Memory B cell (primary cell): ENCODE data around the gene ABCC4.

Source experiments
- ATAC-seq: fragments of 150-1000 bp; cut with Tn5 transposase; 2 replicates; pipeline ENCODE4 v1.10.0; 2021; ENCODE audit warnings: low read depth, mild to moderate bottlenecking, moderate library complexity
- DNase-seq, 2 donors: peaks; one replicate each; pipeline ENCODE4 v3.0.0; 2022; ENCODE audit warnings: low spot score in 2 of 2
- H3K27ac Mint-ChIP-seq: one replicate; pipeline ENCODE4 v1.8.0; 2022; ENCODE audit warnings: mild to moderate bottlenecking, moderate library complexity, mixed read lengths
- H3K27me3 Mint-ChIP-seq: one replicate; pipeline ENCODE4 v1.8.0; 2022; ENCODE audit warnings: mixed read lengths
- H3K36me3 Mint-ChIP-seq: one replicate; pipeline ENCODE4 v1.8.0; 2022; ENCODE audit warnings: mild to moderate bottlenecking, mixed read lengths
- H3K4me1 Mint-ChIP-seq: one replicate; pipeline ENCODE4 v1.8.0; 2022; ENCODE audit warnings: mixed read lengths
- H3K4me3 Mint-ChIP-seq: one replicate; pipeline ENCODE4 v1.8.0; 2022; ENCODE audit warnings: mild to moderate bottlenecking, moderate library complexity, mixed read lengths
- H3K9me3 Mint-ChIP-seq: one replicate; pipeline ENCODE4 v1.8.0; 2022; ENCODE audit warnings: mixed read lengths

Gene ABCC4

DNA sequence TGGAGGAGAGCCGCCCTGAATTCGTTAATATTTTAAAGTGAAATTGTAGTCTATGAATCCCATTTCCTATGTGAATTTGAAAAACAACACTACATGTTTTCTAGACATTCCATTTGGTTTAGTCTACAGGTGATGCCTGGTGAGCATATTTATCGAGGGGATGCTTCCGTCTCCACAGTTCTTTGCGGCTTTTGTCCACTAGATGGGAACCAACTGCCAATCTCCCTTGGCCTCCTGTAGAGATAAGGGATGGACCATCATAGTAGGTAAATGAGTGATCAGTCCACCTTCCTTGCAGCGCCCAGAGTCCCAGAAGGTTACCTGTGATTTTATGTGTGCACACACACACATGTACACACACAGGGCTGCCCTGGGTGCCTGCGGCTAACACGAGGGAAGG lies 299.1 kb downstream of the ABCC4 start:
- no peak overlapping the region for H3K27ac Mint-ChIP-seq
- DNase-seq, result no peak
- ATAC-seq, result no peak
- H3K4me1 Mint-ChIP-seq, result no peaks in the 10 kb centered on the region
- H3K4me3 Mint-ChIP-seq, result no peak overlapping the region
- H3K27me3 Mint-ChIP-seq, result peaks cover 16% of the 10 kb centered on the region
- no peaks in the 10 kb centered on the region for H3K9me3 Mint-ChIP-seq
- no peaks in the 10 kb centered on the region for H3K36me3 Mint-ChIP-seq

DNA sequence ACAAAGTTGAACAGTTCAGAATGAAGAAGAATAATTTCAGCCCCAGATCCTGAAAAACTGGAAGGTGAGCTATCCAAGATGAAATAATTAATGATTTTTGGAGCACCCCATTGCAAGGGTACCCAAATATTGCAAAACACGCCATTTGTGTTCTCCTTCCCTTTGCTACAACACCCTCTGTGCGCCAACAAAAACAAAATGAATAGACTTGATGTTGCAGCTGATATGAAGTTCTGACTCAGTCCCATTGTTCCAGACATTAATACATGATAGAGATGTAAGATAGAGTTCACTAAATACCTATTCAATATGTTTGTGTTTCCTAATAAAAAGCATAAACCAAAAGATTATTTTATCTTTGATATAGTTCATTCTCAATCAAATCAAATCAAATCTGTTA lies 301.4 kb downstream of the ABCC4 start:
- Mint-ChIP-seq H3K4me1 (no peaks in the 10 kb centered on the region), H3K9me3 (peaks cover 2% of the 10 kb centered on the region), H3K4me3 (no peak overlapping the region), H3K27me3 (peaks cover 18% of the 10 kb centered on the region), H3K36me3 (no peaks in the 10 kb centered on the region), H3K27ac (no peak overlapping the region)
- DNase-seq (no peak), ATAC-seq (no peak)

DNA sequence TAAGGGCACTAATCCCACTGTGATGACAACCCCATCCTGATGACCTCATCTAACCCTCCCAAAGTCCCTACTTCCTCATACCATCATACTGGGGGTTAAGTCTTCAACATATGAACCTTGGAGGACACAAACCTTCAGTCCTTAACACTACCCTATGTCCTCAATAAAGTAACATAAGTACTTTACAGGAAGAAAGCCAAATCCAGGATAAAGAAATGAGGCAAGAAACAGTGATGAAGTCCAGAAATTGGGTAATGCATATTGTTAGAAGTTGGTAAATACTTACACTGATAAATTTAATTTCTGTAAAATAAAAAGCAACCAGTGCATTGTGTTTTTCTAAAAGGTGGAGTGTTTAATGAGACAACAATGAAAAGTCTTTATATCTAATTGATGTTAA lies 304.1 kb downstream of the ABCC4 start:
- H3K27ac Mint-ChIP-seq, result no peak overlapping the region
- no peak for ATAC-seq
- no peaks in the 10 kb centered on the region for H3K4me1 Mint-ChIP-seq
- H3K36me3 Mint-ChIP-seq, result no peaks in the 10 kb centered on the region
- H3K9me3 Mint-ChIP-seq, result peaks cover 2% of the 10 kb centered on the region
- no peak for DNase-seq
- H3K27me3 Mint-ChIP-seq, result peaks cover 11% of the 10 kb centered on the region
- no peak overlapping the region for H3K4me3 Mint-ChIP-seq

DNA sequence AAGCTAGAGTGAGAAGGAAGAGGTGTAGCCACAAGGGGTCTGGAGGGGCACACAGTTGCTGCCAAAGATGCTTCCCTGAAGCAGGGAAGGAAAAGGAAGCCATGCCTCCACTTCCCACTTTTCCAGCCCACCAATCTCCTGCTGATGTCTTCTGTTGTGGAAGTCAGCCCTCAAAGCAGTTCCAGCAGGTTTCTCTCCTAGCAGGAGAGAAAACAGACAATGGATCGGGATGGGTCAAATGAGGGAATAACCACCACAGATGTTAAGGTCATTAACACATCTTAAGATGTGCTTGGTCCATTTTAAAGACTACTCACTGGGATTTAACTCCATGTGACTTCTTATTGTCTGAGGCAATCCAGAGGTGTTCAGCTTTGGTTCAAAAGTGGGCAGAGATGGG lies 304.8 kb downstream of the ABCC4 start:
- Mint-ChIP-seq H3K36me3 (no peaks in the 10 kb centered on the region), H3K27me3 (peaks cover 8% of the 10 kb centered on the region), H3K9me3 (peaks cover 2% of the 10 kb centered on the region), H3K27ac (no peak overlapping the region), H3K4me3 (no peak overlapping the region), H3K4me1 (no peaks in the 10 kb centered on the region)
- ATAC-seq (no peak), DNase-seq (no peak)

DNA sequence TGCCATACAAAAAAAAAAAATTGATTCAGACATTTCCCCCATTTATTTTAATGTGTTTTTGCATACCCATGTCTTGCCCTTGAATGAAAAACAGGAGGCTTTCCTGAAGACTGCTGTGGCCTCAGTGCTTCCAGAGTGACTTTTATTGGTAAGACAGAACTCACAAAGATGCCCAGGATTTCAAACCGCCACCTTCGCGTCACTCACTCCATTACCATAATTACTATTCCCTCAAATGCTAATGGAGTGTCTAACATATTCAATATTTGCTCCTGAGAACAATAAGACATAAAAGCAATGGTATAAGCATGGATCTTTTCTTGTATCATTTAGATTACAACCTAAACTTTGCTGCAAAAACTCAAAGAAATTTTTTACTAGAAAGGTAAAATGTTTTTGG lies 306.7 kb downstream of the ABCC4 start:
- DNase-seq (no peak), ATAC-seq (no peak)
- Mint-ChIP-seq H3K27me3 (peaks cover 5% of the 10 kb centered on the region), H3K4me3 (no peak overlapping the region), H3K27ac (no peak overlapping the region), H3K9me3 (peaks cover 3% of the 10 kb centered on the region), H3K36me3 (no peaks in the 10 kb centered on the region), H3K4me1 (no peaks in the 10 kb centered on the region)

DNA sequence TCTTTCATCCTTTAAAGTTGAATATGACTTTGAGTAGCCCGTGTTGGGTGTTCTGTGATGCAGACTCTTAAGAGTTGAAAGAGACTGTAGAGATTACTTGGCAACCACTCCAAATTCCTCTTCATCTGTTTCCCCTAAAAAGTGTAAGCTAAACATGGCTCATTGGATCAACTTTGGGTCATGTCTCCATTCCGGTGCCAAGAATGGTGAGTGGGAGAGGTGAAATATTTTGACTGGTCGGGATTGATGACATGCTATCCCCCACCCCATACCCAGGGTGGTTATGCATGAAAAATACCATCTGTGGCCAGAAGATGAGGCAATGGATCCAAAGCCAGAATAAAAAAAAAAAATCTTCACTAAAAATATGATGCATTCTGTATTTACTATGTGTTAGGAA lies 307.6 kb downstream of the ABCC4 start:
- DNase-seq (no peak), ATAC-seq (no peak)
- Mint-ChIP-seq H3K9me3 (peaks cover 3% of the 10 kb centered on the region), H3K27ac (no peak overlapping the region), H3K4me1 (no peaks in the 10 kb centered on the region), H3K36me3 (no peaks in the 10 kb centered on the region), H3K4me3 (no peak overlapping the region), H3K27me3 (peaks cover 5% of the 10 kb centered on the region)

DNA sequence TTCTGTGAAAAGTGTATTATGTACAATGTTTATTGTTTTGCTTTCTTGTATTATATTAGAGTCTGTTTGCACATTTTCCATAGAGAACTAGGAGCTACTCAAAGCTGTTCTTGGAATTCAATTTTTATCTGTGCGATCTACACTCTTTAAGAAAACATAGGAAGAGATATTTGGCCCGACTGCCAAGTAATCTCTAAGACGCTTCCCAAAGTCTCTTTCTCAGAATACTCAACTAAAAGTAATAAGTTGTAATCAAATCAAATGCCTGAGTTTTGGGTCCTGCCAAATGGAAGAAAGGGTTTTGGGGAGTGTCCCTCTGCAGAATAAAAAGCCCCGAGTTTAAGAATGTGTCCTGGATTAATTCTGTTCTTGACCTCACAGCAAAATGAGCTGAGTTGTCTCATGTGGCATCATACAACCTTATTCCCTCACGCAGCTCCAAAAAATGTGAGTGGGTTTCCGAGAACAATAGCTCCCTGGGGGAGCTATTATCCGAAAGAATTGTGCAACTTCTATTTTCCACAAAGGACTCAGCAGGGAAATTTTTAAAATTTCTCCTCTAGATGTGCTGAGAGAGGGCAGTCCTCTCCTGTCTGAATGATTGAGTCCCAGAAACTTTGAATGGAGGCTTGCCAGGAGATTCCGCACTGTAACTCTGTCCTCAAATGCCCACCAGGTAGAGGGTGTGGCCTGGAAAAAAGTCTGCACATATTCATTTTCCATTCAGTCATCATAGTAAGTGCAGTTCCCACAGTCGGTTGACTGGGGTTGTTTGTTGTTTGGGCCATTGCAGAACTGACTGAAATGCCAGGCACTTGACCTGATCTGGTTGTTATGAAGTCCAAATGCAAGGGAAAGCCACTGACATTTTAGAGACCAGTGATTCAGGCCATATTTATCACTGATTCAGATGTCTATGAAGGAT lies 309.0 kb downstream of the ABCC4 start:
- Mint-ChIP-seq H3K27ac (no peak overlapping the region), H3K36me3 (no peaks in the 10 kb centered on the region), H3K4me1 (no peaks in the 10 kb centered on the region), H3K27me3 (peaks cover 8% of the 10 kb centered on the region), H3K4me3 (no peak overlapping the region), H3K9me3 (peaks cover 3% of the 10 kb centered on the region)
- ATAC-seq (no peak), DNase-seq (no peak)

DNA sequence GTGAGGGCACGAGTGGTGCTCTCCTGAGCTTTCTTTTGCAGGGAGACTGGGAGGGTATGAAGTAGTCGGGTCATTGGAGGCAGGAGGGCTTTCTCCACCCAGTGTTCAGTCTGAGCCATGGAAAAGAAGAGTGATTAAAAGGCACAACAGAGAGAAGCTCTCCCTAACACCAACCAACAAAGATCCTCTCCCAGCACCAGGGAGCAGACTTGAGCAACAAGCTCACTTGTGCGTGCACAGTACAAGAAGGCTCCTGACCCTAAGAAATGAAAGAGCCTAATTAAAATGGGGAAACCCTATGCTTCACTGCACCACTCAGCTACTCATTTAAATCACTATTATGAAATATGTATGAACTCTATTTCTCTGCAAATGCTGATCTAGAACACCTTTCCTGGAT lies 312.6 kb downstream of the ABCC4 start:
- Mint-ChIP-seq H3K4me3 (no peak overlapping the region), H3K36me3 (no peaks in the 10 kb centered on the region), H3K4me1 (no peaks in the 10 kb centered on the region), H3K9me3 (peaks cover 1% of the 10 kb centered on the region), H3K27ac (no peak overlapping the region), H3K27me3 (peaks cover 5% of the 10 kb centered on the region)
- ATAC-seq, result no peak
- no peak for DNase-seq

DNA sequence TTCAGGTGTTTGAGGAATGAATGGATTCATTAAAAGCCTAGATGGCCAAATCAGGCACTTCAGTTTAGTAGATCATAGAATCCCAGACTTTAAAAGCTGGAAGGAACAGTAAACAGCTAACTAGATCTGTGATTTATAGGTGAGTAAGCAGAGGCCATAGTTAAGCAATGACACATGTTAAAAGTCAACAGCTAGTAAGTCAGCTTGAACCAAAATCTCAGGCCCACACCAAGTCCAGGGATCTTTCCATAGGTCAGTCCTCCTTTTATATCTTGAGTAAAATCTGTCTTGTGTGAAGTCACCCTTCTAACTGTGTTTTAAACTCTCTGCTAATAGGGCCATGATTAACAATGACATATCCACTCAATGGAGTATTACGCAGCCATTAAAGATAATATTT lies 313.4 kb downstream of the ABCC4 start:
- Mint-ChIP-seq H3K27me3 (peaks cover 5% of the 10 kb centered on the region), H3K4me3 (no peak overlapping the region), H3K4me1 (no peaks in the 10 kb centered on the region), H3K9me3 (peaks cover 1% of the 10 kb centered on the region), H3K36me3 (no peaks in the 10 kb centered on the region), H3K27ac (no peak overlapping the region)
- ATAC-seq (no peak), DNase-seq (no peak)

DNA sequence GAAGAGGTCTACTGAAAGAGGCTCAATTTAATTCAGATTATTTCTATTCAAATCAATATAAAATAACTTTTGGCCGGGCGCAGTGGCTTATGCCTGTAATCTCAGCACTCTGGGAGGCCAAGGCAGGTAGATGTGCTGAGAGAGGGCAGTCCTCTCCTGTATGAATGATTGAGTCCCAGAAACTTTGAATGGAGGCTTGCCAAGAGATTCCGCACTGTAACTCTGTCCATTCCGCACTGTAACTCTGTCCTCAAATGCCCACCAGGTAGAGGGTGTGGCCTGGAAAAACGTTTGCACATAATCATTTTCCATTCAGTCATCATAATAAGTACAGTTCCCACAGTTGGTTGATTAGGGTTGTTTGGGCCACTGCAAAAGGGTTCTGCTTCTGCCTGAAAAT lies 314.2 kb downstream of the ABCC4 start:
- DNase-seq (no peak), ATAC-seq (no peak)
- no peak overlapping the region for H3K4me3 Mint-ChIP-seq
- H3K27me3 Mint-ChIP-seq, result peaks cover 5% of the 10 kb centered on the region
- no peaks in the 10 kb centered on the region for H3K4me1 Mint-ChIP-seq
- H3K36me3 Mint-ChIP-seq, result no peaks in the 10 kb centered on the region
- no peak overlapping the region for H3K27ac Mint-ChIP-seq
- peaks cover 1% of the 10 kb centered on the region for H3K9me3 Mint-ChIP-seq

DNA sequence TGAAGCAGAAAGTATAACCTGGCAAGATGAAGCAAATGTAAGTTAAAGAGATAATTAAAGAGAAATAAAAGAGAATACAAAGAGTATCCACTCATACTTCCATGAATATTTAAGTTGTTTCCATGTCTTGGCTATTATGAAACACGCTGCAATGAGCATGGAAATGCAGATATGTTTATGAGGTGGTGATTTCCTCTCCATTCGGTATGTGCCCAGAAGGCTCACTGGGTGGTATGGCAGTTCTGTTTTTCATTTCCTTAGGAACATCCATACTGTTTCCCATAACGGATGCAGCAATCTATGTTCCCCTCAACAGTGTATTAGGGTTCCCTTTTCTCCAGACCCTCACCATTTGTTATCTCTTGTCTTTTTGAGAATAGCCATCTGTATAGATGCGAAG lies 316.3 kb downstream of the ABCC4 start:
- no peak overlapping the region for H3K27ac Mint-ChIP-seq
- H3K27me3 Mint-ChIP-seq, result peaks cover 3% of the 10 kb centered on the region
- ATAC-seq (no peak), DNase-seq (no peak)
- H3K4me1 Mint-ChIP-seq, result no peaks in the 10 kb centered on the region
- H3K36me3 Mint-ChIP-seq, result no peaks in the 10 kb centered on the region
- H3K4me3 Mint-ChIP-seq, result no peak overlapping the region
- no peaks in the 10 kb centered on the region for H3K9me3 Mint-ChIP-seq

DNA sequence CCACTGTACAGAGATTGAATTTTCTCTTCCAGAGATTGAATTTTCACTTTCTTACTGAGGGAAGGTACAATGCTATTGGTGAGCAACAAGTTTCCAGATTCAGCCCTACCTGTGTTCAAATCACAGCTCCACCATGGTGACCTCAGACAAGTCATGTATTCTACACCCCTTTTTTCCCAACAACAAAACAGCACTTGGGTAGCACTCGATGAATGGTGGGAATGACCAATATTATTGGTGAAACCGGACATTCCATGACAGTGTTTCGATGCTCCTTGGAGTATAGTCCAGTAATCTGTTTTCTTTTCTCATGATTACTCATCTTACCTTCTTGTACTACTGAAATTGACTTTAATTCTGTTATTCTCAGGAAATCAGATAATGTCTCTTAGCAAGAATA lies 322.7 kb downstream of the ABCC4 start:
- ATAC-seq (no peak), DNase-seq (no peak)
- peaks cover 6% of the 10 kb centered on the region for H3K27me3 Mint-ChIP-seq
- no peak overlapping the region for H3K27ac Mint-ChIP-seq
- no peaks in the 10 kb centered on the region for H3K36me3 Mint-ChIP-seq
- peaks cover 7% of the 10 kb centered on the region for H3K9me3 Mint-ChIP-seq
- H3K4me1 Mint-ChIP-seq, result no peaks in the 10 kb centered on the region
- H3K4me3 Mint-ChIP-seq, result no peak overlapping the region

DNA sequence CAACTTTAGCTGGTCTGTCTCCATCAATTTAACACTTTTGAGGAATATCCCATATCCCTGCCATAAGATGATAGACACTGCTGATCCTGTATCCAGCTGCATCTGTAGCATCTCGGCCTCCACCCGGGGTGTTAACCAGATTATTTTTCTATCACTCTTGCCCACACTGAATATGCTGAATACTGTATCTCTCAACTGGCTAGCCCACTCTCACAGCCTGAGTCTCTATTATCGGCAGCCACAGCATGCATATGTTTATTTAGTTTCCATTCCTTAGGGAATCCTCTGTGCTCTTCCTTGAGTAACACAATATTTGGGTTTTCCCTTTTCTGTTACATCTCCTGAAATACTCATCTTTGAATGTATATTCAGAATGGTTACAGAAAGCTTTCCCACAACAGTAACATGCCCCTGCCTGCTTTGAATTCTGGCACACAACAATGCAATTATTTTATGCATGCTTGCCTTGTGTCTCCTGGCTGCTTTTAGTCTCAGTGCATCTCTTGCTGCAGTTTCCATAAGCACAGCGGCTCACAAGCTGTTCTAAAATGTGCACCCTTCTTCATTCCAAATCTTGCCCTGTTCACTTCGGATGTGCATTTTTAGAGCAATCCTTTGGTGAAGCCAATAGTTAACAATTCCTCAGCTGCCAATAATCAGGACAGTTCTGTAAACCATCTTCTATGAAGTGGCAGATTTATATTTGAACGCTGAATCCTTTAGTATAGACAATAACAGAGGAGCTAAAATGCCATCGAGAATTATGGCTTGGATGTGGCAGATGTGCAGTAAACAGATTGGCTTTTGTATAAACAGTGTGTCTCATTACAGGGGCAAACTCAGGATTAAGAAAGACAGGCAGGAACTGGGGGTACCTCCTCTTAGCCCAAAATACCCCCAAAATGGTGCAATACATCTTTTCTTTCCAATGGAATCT lies 327.0 kb downstream of the ABCC4 start:
- ATAC-seq (no peak), DNase-seq (no peak)
- Mint-ChIP-seq H3K27me3 (peaks cover 12% of the 10 kb centered on the region), H3K27ac (no peak overlapping the region), H3K4me3 (no peak overlapping the region), H3K36me3 (no peaks in the 10 kb centered on the region), H3K9me3 (peaks cover 7% of the 10 kb centered on the region), H3K4me1 (no peaks in the 10 kb centered on the region)

DNA sequence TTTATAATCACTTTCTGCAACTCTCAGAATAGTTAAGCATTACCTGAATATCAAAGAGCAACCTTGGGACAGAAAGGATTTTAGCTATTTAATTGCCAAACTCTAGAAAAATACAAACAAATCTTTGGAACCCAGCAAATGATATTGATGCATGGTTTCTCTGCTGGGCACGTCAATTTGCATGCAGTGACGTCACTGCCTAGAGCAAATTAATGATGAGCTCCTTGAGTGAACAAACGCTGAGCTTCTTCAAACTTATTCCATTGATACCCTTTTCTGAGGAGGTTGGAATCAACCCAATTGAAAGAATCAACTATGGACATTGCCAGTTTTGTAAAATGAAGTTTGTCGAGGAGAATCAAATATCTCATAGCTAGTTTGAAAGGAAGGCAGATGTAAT lies 329.0 kb downstream of the ABCC4 start:
- DNase-seq (no peak), ATAC-seq (no peak)
- Mint-ChIP-seq H3K9me3 (peaks cover 7% of the 10 kb centered on the region), H3K36me3 (no peaks in the 10 kb centered on the region), H3K4me3 (no peak overlapping the region), H3K27ac (no peak overlapping the region), H3K27me3 (peaks cover 10% of the 10 kb centered on the region), H3K4me1 (no peaks in the 10 kb centered on the region)
